Fibroblast of the aortic adventitia (primary cell): ENCODE measurements around the gene BLID. TPM values are rescaled to one million over a fixed set of nuclear protein-coding genes. Genes with fewer than 3 reads are reported as not detected.
A peak's percentile ranks its signal among the peaks of the same experiment; 100 is the strongest.

Experiments
- DNase-seq: peaks from one replicate; pipeline ENCODE4 v3.0.0-alpha.2; 2010; ENCODE audit warnings: low read depth
- H3K4me3 ChIP-seq: 2 replicates; pipeline ENCODE4 v1.5.1; 2011; ENCODE audit warnings: low read depth, mild to moderate bottlenecking, control low read depth, low read length, moderate library complexity
- CTCF ChIP-seq: IDR thresholded peaks from 2 replicates; pipeline ENCODE4 v1.5.1; 2011; ENCODE audit warnings: mild to moderate bottlenecking, low read length, control low read depth, inconsistent platforms; ENCODE audit not compliant: insufficient read depth
- total RNA-seq: library from RNA; depleted of rRNA; stranded (reverse); fragments of >200 nt; gene quantifications from 2 replicates; pipeline ENCODE4 v1.2.3, GENCODE V29; 2012; ENCODE audit warnings: low replicate concordance

BLID gene
- total RNA-seq, 1 donor = 30.6 TPM

DNA sequence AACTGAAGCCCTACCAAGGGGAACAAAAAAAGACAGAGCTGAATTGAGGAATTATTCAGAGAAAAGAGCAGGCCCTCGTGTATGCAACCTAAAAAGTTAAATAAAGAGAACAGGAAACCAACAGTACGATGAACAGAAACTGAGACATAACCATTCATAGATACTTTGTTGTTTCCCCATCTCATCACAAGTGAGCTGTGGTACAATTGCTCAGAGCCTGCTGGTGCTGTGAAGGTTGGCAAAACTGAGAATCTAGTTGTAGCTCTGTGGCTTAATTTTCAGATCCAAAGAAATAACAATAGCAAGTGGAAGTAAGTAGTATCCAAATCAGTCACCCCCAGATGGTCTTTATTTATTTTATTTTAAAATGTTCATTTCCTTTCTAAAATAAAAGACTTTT lies 37.7 kb upstream of the BLID start:
- no peak for TF ChIP-seq CTCF
- no peak overlapping the region for H3K4me3 ChIP-seq
- DNase-seq = no peak

GRCh38 chr11:122150216-122151124 lies 34.5 kb upstream of the BLID start:
- no peak for DNase-seq
- no peak for TF ChIP-seq CTCF
- H3K4me3 ChIP-seq = no peak overlapping the region

GRCh38 chr11:122149202-122149601 lies 33.2 kb upstream of the BLID start:
- DNase-seq = no peak
- no peak overlapping the region for H3K4me3 ChIP-seq
- no peak for TF ChIP-seq CTCF

- H3K4me3 ChIP-seq = no peak overlapping the region
- no peak for TF ChIP-seq CTCF
- DNase-seq = peak; percentile 62
Observed at GRCh38 chr11:122146475-122146874, 30.5 kb upstream of the BLID start.

GRCh38 chr11:122145715-122146274 lies 29.8 kb upstream of the BLID start:
- no peak for TF ChIP-seq CTCF
- DNase-seq = no peak
- no peak overlapping the region for H3K4me3 ChIP-seq

- H3K4me3 ChIP-seq = no peak overlapping the region
- TF ChIP-seq CTCF = no peak
- no peak for DNase-seq
Observed at GRCh38 chr11:122144752-122145151, 28.7 kb upstream of the BLID start.
